Measurements from ENCODE around the gene METTL27.

Gene METTL27

DNA sequence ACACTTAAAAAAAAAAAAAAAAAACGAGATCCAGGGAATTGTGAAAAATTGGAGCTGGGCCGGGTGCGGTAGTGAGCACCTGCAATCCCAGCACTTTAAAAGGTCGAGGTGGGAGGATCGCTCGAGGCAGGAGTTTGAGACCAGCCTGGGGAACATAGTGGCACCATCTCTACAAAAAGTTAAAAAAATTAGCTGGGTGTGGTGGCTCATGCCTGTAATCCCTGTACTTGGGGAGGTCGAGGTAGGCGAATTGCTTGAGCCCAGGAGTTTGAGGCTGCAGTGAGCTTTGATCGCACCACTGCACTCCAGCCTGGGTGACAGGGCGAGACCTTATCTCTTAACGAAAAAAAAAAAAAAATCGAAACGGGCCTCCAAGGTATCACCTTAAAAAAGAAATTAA is 9.5 kb downstream of the METTL27 start:
- DNase-seq (ENCODE audit: low read depth) = no peak
- TF ChIP-seq, protein P1, sequence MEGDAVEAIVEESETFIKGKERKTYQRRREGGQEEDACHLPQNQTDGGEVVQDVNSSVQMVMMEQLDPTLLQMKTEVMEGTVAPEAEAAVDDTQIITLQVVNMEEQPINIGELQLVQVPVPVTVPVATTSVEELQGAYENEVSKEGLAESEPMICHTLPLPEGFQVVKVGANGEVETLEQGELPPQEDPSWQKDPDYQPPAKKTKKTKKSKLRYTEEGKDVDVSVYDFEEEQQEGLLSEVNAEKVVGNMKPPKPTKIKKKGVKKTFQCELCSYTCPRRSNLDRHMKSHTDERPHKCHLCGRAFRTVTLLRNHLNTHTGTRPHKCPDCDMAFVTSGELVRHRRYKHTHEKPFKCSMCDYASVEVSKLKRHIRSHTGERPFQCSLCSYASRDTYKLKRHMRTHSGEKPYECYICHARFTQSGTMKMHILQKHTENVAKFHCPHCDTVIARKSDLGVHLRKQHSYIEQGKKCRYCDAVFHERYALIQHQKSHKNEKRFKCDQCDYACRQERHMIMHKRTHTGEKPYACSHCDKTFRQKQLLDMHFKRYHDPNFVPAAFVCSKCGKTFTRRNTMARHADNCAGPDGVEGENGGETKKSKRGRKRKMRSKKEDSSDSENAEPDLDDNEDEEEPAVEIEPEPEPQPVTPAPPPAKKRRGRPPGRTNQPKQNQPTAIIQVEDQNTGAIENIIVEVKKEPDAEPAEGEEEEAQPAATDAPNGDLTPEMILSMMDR (conservative IDR thresholded peaks at IDR 0.05; ENCODE audit: low read depth, low read length) = no peak
- no peak overlapping the region for H3K4me3 ChIP-seq (ENCODE audit: low read length)

DNA sequence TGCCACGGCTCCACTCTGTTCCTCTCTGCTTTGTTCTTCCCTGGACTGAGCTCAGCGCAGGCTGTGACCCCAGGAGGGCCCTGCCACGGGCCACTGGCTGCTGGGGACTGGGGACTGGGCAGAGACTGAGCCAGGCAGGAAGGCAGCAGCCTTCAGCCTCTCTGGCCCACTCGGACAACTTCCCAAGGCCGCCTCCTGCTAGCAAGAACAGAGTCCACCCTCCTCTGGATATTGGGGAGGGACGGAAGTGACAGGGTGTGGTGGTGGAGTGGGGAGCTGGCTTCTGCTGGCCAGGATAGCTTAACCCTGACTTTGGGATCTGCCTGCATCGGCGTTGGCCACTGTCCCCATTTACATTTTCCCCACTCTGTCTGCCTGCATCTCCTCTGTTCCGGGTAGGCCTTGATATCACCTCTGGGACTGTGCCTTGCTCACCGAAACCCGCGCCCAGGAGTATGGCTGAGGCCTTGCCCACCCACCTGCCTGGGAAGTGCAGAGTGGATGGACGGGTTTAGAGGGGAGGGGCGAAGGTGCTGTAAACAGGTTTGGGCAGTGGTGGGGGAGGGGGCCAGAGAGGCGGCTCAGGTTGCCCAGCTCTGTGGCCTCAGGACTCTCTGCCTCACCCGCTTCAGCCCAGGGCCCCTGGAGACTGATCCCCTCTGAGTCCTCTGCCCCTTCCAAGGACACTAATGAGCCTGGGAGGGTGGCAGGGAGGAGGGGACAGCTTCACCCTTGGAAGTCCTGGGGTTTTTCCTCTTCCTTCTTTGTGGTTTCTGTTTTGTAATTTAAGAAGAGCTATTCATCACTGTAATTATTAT is 10.3 kb downstream of the METTL27 start:
- DNase-seq (ENCODE audit: low read depth) = no peak
- TF ChIP-seq, protein P1 (conservative IDR thresholded peaks at IDR 0.05; ENCODE audit: low read depth, low read length) = no peak
- no peak overlapping the region for H3K4me3 ChIP-seq (ENCODE audit: low read length)

DNA sequence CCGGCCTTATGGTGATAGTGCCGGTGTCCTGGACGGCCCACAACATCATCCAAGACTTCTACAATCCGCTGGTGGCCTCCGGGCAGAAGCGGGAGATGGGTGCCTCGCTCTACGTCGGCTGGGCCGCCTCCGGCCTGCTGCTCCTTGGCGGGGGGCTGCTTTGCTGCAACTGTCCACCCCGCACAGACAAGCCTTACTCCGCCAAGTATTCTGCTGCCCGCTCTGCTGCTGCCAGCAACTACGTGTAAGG is 10.8 kb downstream of the METTL27 start:
- TF ChIP-seq, protein P1 (conservative IDR thresholded peaks at IDR 0.05; ENCODE audit: low read depth, low read length) = no peak
- no peak for DNase-seq (ENCODE audit: low read depth)
- H3K4me3 ChIP-seq (ENCODE audit: low read length) = no peak overlapping the region

DNA sequence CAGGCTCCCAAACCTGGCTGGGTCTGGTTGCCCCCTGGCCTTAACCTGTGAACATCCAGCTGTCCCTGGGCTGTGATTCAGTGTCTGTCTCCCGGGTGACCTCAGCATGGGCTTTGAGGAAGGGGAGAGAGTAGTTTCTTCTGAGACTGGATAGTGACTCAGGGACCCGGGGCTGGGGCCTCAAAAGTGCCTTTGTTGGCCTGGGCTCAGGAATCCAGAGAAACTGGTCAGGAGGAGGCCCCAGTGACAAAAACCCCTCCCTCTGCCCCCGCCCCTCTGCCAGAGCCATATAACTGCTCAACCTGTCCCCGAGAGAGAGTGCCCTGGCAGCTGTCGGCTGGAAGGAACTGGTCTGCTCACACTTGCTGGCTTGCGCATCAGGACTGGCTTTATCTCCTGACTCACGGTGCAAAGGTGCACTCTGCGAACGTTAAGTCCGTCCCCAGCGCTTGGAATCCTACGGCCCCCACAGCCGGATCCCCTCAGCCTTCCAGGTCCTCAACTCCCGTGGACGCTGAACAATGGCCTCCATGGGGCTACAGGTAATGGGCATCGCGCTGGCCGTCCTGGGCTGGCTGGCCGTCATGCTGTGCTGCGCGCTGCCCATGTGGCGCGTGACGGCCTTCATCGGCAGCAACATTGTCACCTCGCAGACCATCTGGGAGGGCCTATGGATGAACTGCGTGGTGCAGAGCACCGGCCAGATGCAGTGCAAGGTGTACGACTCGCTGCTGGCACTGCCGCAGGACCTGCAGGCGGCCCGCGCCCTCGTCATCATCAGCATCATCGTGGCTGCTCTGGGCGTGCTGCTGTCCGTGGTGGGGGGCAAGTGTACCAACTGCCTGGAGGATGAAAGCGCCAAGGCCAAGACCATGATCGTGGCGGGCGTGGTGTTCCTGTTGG is 11.4 kb downstream of the METTL27 start, which contains the start of gene CLDN4:
CLDN4 (plus strand) TSS at position 316 of the 903 bp plus-strand sequence; CDS start at position 522, 206 bp downstream.
- TF ChIP-seq, protein P1 (conservative IDR thresholded peaks at IDR 0.05; ENCODE audit: low read depth, low read length) = no peak
- no peak within 1 kb of the TSS for H3K4me3 ChIP-seq (ENCODE audit: low read length)
- no peak for DNase-seq (ENCODE audit: low read depth)

DNA sequence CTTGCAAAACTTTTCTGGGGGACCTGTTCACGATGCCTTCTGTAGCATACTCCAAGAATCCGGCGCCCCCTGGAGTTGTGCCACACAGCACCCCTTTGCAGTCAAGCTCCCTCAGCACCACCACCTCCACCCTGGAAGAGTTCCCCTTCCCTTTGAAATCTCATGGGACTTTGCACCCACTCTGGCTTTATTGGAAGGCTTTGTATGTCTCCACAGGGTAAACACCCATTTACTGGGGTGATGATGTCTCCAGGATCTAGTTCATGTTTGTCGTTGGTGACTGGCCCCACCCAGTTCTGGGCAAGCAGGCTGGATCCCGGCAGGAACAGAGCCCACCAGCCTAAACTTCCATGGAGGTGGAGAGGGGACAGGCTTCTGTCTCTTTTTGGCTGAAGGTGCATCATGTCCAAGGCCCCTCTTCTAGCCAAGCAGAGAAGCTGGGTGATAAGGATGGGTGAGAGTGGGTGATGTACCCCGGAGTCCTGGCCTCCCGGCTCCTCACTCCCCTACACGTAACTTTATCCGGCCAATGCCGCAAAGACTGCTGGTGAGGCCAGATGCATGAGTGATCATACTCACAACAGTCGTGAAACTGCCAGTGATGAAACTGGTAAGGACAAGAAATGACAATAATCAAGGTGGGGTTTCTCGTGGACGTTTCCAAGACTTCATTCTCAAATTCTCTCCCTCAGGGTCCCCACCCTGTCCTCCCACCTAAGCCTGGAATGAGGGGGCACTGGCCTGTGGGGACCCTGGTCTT is 12.2 kb downstream of the METTL27 start:
- no peak for DNase-seq (ENCODE audit: low read depth)
- TF ChIP-seq, protein P1 (conservative IDR thresholded peaks at IDR 0.05; ENCODE audit: low read depth, low read length) = no peak
- no peak overlapping the region for H3K4me3 ChIP-seq (ENCODE audit: low read length)

DNA sequence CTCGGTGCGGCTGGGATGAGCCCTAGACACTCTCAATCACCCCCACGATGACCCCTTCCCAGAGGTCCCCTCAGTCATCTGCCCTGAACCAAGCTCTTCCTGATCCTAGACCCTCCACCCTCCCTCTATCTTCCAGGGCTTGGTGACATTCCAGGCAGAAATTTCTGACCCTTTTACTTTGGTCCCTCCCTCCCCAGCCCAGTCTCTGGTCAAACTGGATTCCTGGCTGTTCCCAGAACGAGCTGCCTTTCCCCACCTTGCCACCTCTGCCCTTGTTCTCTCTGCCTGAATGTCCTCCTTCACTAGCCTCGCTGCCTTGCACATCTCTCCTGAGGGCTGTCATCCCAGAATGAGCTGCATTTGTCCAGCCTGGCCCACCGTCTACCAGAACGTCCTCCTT is 12.8 kb downstream of the METTL27 start:
- TF ChIP-seq, protein P1 (conservative IDR thresholded peaks at IDR 0.05; ENCODE audit: low read depth, low read length) = no peak
- DNase-seq (ENCODE audit: low read depth) = no peak
- H3K4me3 ChIP-seq (ENCODE audit: low read length) = no peak overlapping the region

All from retinal pigment epithelial cell (primary cell).